ENCODE data around the gene MAPK11.

MAPK11 gene

GRCh38 chr22:50269970-50270665 lies at the start of gene MAPK11:
TSS of gene MAPK11 (minus strand) at chr22:50270380. CDS start at chr22:50270292, 88 bp downstream.
- TF ChIP-seq CTCF (IDR thresholded peaks at IDR 0.05; ENCODE audit: low read depth, low read length, missing control alignments), result no peak
- peak within 1 kb of the TSS; percentile 43 for H3K4me3 ChIP-seq (replicated peaks; ENCODE audit: low read depth, low read length)
- no peak for DNase-seq (ENCODE audit: extremely low read depth, low read depth)

GRCh38 chr22:50319503-50319951 lies 49.3 kb upstream of the MAPK11 start:
- TF ChIP-seq CTCF (IDR thresholded peaks at IDR 0.05; ENCODE audit: low read depth, low read length, missing control alignments), result no peak
- no peak overlapping the region for H3K4me3 ChIP-seq (replicated peaks; ENCODE audit: low read depth, low read length)
- DNase-seq (ENCODE audit: extremely low read depth, low read depth), result no peak

- DNase-seq (ENCODE audit: extremely low read depth, low read depth), result no peak
- TF ChIP-seq CTCF (IDR thresholded peaks at IDR 0.05; ENCODE audit: low read depth, low read length, missing control alignments), result no peak
- H3K4me3 ChIP-seq (replicated peaks; ENCODE audit: low read depth, low read length), result no peak overlapping the region
These were observed 48.7 kb upstream of the MAPK11 start for GRCh38 chr22:50318698-50319411.

- H3K4me3 ChIP-seq (replicated peaks; ENCODE audit: low read depth, low read length), result no peak overlapping the region
- no peak for TF ChIP-seq CTCF (IDR thresholded peaks at IDR 0.05; ENCODE audit: low read depth, low read length, missing control alignments)
- DNase-seq (ENCODE audit: extremely low read depth, low read depth), result no peak
These were observed 48.1 kb upstream of the MAPK11 start for GRCh38 chr22:50318356-50318697.

GRCh38 chr22:50317674-50318073 lies 47.5 kb upstream of the MAPK11 start:
- DNase-seq (ENCODE audit: extremely low read depth, low read depth), result no peak
- no peak overlapping the region for H3K4me3 ChIP-seq (replicated peaks; ENCODE audit: low read depth, low read length)
- TF ChIP-seq CTCF (IDR thresholded peaks at IDR 0.05; ENCODE audit: low read depth, low read length, missing control alignments), result no peak

- no peak for DNase-seq (ENCODE audit: extremely low read depth, low read depth)
- TF ChIP-seq CTCF (IDR thresholded peaks at IDR 0.05; ENCODE audit: low read depth, low read length, missing control alignments), result no peak
These were observed 47.0 kb upstream of the MAPK11 start for GRCh38 chr22:50317178-50317577.

More at GRCh38 chr22:50317178-50317577, 47.0 kb upstream of the MAPK11 start:
- H3K4me3 ChIP-seq (replicated peaks; ENCODE audit: low read depth, low read length), result no peak overlapping the region

Measured in HFF-Myc (cell line).